Body of pancreas (tissue), 4 donors: ENCODE measurements around the gene SNTN. TPM values are rescaled to one million over a fixed set of nuclear protein-coding genes. Genes with fewer than 3 reads are reported as not detected.

ENCODE experiments used
- ATAC-seq: fragments of 150-250 bp; one replicate; pipeline ENCODE4 v1.9.1; 2016
- DNase-seq, 4 donors: peaks; one replicate each; pipeline ENCODE4 v3.0.0-alpha.2; 2019
- H3K27ac ChIP-seq, 4 donors: fragments of 200-600 bp; sonication (generic); 1 replicate in 3 of 4; 2 replicates in 1 of 4; pipeline versions ENCODE4 v1.5.1 to v1.6.1; 2016 to 2019; ENCODE audit warnings: mild to moderate bottlenecking in 1 of 4, mixed read lengths in 1 of 4, moderate library complexity in 1 of 4
- H3K27me3 ChIP-seq, 2 donors: fragments of 200-600 bp; sonication (generic); one replicate each; pipeline ENCODE4 v1.6.0; 2016; ENCODE audit warnings: mild to moderate bottlenecking in 1 of 2
- H3K36me3 ChIP-seq, 2 donors: fragments of 200-600 bp; sonication (generic); replicated peaks in 1 of 2; 2 replicates each; pipeline ENCODE4 v1.5.1; 2016; ENCODE audit warnings: low read depth in 2 of 2; ENCODE audit not compliant: insufficient read depth in 1 of 2
- H3K4me1 ChIP-seq: fragments of 200-600 bp; sonication (generic); one replicate; pipeline ENCODE4 v1.6.0; 2016
- H3K4me3 ChIP-seq, 2 donors: fragments of 200-600 bp; sonication (generic); 1 replicate in 1 of 2; 2 replicates in 1 of 2; pipeline ENCODE4 v1.5.1; 2016 to 2019
- H3K9me3 ChIP-seq, 3 donors: fragments of 200-600 bp; sonication (generic); 1 replicate in 2 of 3; 2 replicates in 1 of 3; pipeline ENCODE4 v1.5.1; 2016
- CTCF ChIP-seq, 7 experiments: fragments of 450-650 bp in 4 of 7; fragments of 200-600 bp in 3 of 7; sonication (generic) in 3 of 7; IDR thresholded peaks; one replicate each; pipeline ENCODE4 v1.5.1; 2016 to 2019; ENCODE audit warnings: antibody characterized with exemption in 7 of 7
- POLR2A ChIP-seq, 3 donors: fragments of 450-650 bp; IDR thresholded peaks; one replicate each; pipeline ENCODE4 v1.6.1; 2016; ENCODE audit warnings: antibody characterized with exemption in 3 of 3, mild to moderate bottlenecking in 2 of 3
- WGBS, 2 donors: methylation state at CpG; one replicate each; pipeline ENCODE4 v1.1.5; 2017; 5-methylcytosine and 5-hydroxymethylcytosine counted together
- intact Hi-C: fragments of 100-400 bp; cut with DNase I; formaldehyde crosslinking; loops from one replicate; pipeline ENCODE4 v1.15.1; 2023
- total RNA-seq, 2 donors: library from RNA; depleted of rRNA; stranded (reverse); fragments of >200 nt; gene quantifications; one replicate each; pipeline ENCODE4 v1.1.0, GENCODE V29; 2016

Gene SNTN
- total RNA-seq, 2 donors from 2014 or later: 1.0 TPM; not detected in 1

GRCh38 chr3:63684081-63684480, 31.6 kb downstream of the SNTN start:
- no peaks in the 10 kb centered on the region for H3K27me3 ChIP-seq
- intact Hi-C loops: no loop called here
- ATAC-seq: no peak
- H3K36me3 ChIP-seq: no peaks in the 10 kb centered on the region
- no peak overlapping the region for H3K4me3 ChIP-seq
- no peak for DNase-seq
- H3K9me3 ChIP-seq: no peaks in the 10 kb centered on the region
- no peaks in the 10 kb centered on the region for H3K4me1 ChIP-seq
- no peak for TF ChIP-seq POLR2A (IDR thresholded peaks at IDR 0.05)
- 51 to 53% methylated on average over 6 of the region's 6 CpGs for WGBS, 2 donors
- no peak overlapping the region for H3K27ac ChIP-seq

- intact Hi-C loops: no loop called here
- H3K9me3 ChIP-seq: no peaks in the 10 kb centered on the region
- H3K4me1 ChIP-seq: no peaks in the 10 kb centered on the region
- WGBS, 2 donors: 79 to 100% methylated on average over 2 of the region's 2 CpGs
- H3K4me3 ChIP-seq: no peak overlapping the region
- H3K27me3 ChIP-seq: no peaks in the 10 kb centered on the region
- no peaks in the 10 kb centered on the region for H3K36me3 ChIP-seq
- DNase-seq: no peak
- H3K27ac ChIP-seq: no peak overlapping the region
- ATAC-seq: no peak
- TF ChIP-seq POLR2A (IDR thresholded peaks at IDR 0.05) (no peak), CTCF (IDR thresholded peaks at IDR 0.05) (no peak)
Measured at GRCh38 chr3:63685340-63685739, 32.9 kb downstream of the SNTN start.

GRCh38 chr3:63687278-63688225, 35.1 kb downstream of the SNTN start:
- no peaks in the 10 kb centered on the region for H3K4me1 ChIP-seq
- WGBS, 2 donors: 78 to 87% methylated on average over 9 of the region's 9 CpGs
- intact Hi-C loops: no loop called here

GRCh38 chr3:63689285-63689684, 36.8 kb downstream of the SNTN start:
- Histone ChIP-seq H3K27ac (no peak overlapping the region), H3K36me3 (no peaks in the 10 kb centered on the region), H3K27me3 (no peaks in the 10 kb centered on the region), H3K4me3 (no peak overlapping the region), H3K4me1 (no peaks in the 10 kb centered on the region), H3K9me3 (no peaks in the 10 kb centered on the region)
- DNase-seq (no peak), ATAC-seq (no peak)
- intact Hi-C loops: no loop called here
- WGBS, 2 donors: 43 to 44% methylated on average over 1 of the region's 1 CpG
- TF ChIP-seq CTCF (IDR thresholded peaks at IDR 0.05): no peak
- no peak for TF ChIP-seq POLR2A (IDR thresholded peaks at IDR 0.05)

More at GRCh38 chr3:63687278-63688225, 35.1 kb downstream of the SNTN start:
- no peak overlapping the region for H3K4me3 ChIP-seq
- no peak overlapping the region for H3K27ac ChIP-seq
- H3K27me3 ChIP-seq: no peaks in the 10 kb centered on the region
- no peak for ATAC-seq
- H3K9me3 ChIP-seq: no peaks in the 10 kb centered on the region
- TF ChIP-seq CTCF (IDR thresholded peaks at IDR 0.05) (no peak), POLR2A (IDR thresholded peaks at IDR 0.05) (no peak)
- DNase-seq: no peak
- H3K36me3 ChIP-seq: no peaks in the 10 kb centered on the region

GRCh38 chr3:63693351-63693750, 40.9 kb downstream of the SNTN start:
- no peak for ATAC-seq
- intact Hi-C loops: no loop called here
- Histone ChIP-seq H3K4me1 (no peaks in the 10 kb centered on the region), H3K27ac (no peak overlapping the region), H3K4me3 (no peak overlapping the region), H3K9me3 (no peaks in the 10 kb centered on the region), H3K36me3 (no peaks in the 10 kb centered on the region), H3K27me3 (no peaks in the 10 kb centered on the region)
- no peak for DNase-seq
- no peak for TF ChIP-seq POLR2A (IDR thresholded peaks at IDR 0.05)
- TF ChIP-seq CTCF (IDR thresholded peaks at IDR 0.05): no peak
